GM23248 (cell line): ENCODE measurements around the gene SDR42E2. TPM values are rescaled to one million over a fixed set of nuclear protein-coding genes. Genes with fewer than 3 reads are reported as not detected.

Experiments
- DNase-seq: peaks from one replicate; pipeline ENCODE4 v3.0.0-alpha.2; 2015
- H2AFZ ChIP-seq: fragments of 200-600 bp; sonication (generic); 2 replicates; pipeline ENCODE4 v1.6.1; 2016; ENCODE audit warnings: antibody characterized with exemption
- H3F3A ChIP-seq: fragments of 200-600 bp; sonication (generic); 2 replicates; pipeline ENCODE4 v1.6.1; 2016; ENCODE audit warnings: mild to moderate bottlenecking, antibody characterized with exemption, mixed run types; ENCODE audit not compliant: insufficient read depth
- H3K27ac ChIP-seq: fragments of 200-600 bp; sonication (generic); 2 replicates; pipeline ENCODE4 v1.5.1; 2016; ENCODE audit warnings: mild to moderate bottlenecking
- H3K27me3 ChIP-seq: fragments of 200-600 bp; sonication (generic); replicated peaks from 2 replicates; pipeline ENCODE4 v1.6.1; 2016; ENCODE audit warnings: mild to moderate bottlenecking; ENCODE audit not compliant: insufficient read depth
- H3K36me3 ChIP-seq: fragments of 200-600 bp; sonication (generic); 2 replicates; pipeline ENCODE4 v1.6.1; 2016; ENCODE audit warnings: low read depth, mild to moderate bottlenecking
- H3K4me1 ChIP-seq: fragments of 200-600 bp; sonication (generic); 2 replicates; pipeline ENCODE4 v1.6.1; 2016; ENCODE audit warnings: mild to moderate bottlenecking; ENCODE audit not compliant: insufficient read depth
- H3K4me2 ChIP-seq: fragments of 200-600 bp; sonication (generic); one replicate; pipeline ENCODE4 v1.6.1; 2016; ENCODE audit warnings: mild to moderate bottlenecking; ENCODE audit not compliant: unreplicated experiment
- H3K4me3 ChIP-seq: fragments of 200-600 bp; sonication (generic); 2 replicates; pipeline ENCODE4 v1.5.1; 2016; ENCODE audit warnings: mild to moderate bottlenecking
- H3K79me2 ChIP-seq: fragments of 200-600 bp; sonication (generic); 2 replicates; pipeline ENCODE4 v1.6.1; 2016; ENCODE audit warnings: mild to moderate bottlenecking; ENCODE audit not compliant: insufficient read depth
- H3K9ac ChIP-seq: fragments of 200-600 bp; sonication (generic); 2 replicates; pipeline ENCODE4 v1.6.1; 2016; ENCODE audit warnings: mild to moderate bottlenecking
- H3K9me2 ChIP-seq: fragments of 200-600 bp; sonication (generic); 2 replicates; pipeline ENCODE4 v1.6.1; 2016; ENCODE audit warnings: mixed run types, mild to moderate bottlenecking, moderate library complexity; ENCODE audit not compliant: insufficient read depth
- H3K9me3 ChIP-seq: fragments of 200-600 bp; sonication (generic); one replicate; pipeline ENCODE4 v1.6.1; 2017; ENCODE audit warnings: low read depth
- H4K20me1 ChIP-seq: fragments of 200-600 bp; sonication (generic); 2 replicates; pipeline ENCODE4 v1.6.0; 2016; ENCODE audit not compliant: insufficient read depth
- EZH2 ChIP-seq: fragments of 200-600 bp; sonication (generic); IDR thresholded peaks from 2 replicates; pipeline ENCODE4 v1.6.1; 2018; ENCODE audit warnings: antibody characterized with exemption, mild to moderate bottlenecking; ENCODE audit not compliant: insufficient read depth, poor library complexity, severe bottlenecking
- EZH2phosphoT487 ChIP-seq: fragments of 200-600 bp; sonication (generic); IDR thresholded peaks from 2 replicates; pipeline ENCODE4 v1.6.1; 2018; ENCODE audit warnings: antibody characterized with exemption, moderate library complexity, mild to moderate bottlenecking, low read depth; ENCODE audit not compliant: insufficient read depth
- WGBS, 2 experiments: methylation state at CpG; one replicate each; pipeline ENCODE4 v1.1.6; 2015 to 2017; ENCODE audit warnings: low lambda C conversion rate in 2 of 2, low coverage in 1 of 2; ENCODE audit errors: missing lambda C conversion rate in 2 of 2; 5-methylcytosine and 5-hydroxymethylcytosine counted together
- in situ Hi-C: fragments of 300-500 bp; cut with MboI; formaldehyde crosslinking; loops from 2 replicates; pipeline ENCODE4 v1.15.0; 2020
- polyA plus RNA-seq: library from polyadenylated mRNA; unstranded; fragments of >200 nt; fragmentation: Nextera tagmentation; extraction: Ambion mirVana; gene quantifications from 2 replicates; pipeline ENCODE4 v1.2.1, GENCODE V29; 2016
- total RNA-seq: library from RNA; depleted of rRNA; stranded (reverse); fragments of >200 nt; shearing (Covaris generic); gene quantifications from 2 replicates; pipeline ENCODE4 v1.2.3, GENCODE V29; 2014

SDR42E2 gene
- total and polyA plus RNA-seq, 2 experiments from 2014 or later: not detected

GRCh38 chr16:22183335-22183734, 21.0 kb downstream of the SDR42E2 start:
- no peak overlapping the region for H3K4me3 ChIP-seq
- no peak overlapping the region for H2AFZ ChIP-seq
- in situ Hi-C loops: loop anchor here (5.0 kb wide), 1 partner anchor 181 kb away; the partner anchor contains the start of gene PDZD9
- no peaks in the 10 kb centered on the region for H3K79me2 ChIP-seq
- no peaks in the 10 kb centered on the region for H3K36me3 ChIP-seq
- DNase-seq: no peak
- no peaks in the 10 kb centered on the region for H3K4me1 ChIP-seq
- no peaks in the 10 kb centered on the region for H3F3A ChIP-seq
- no peaks in the 10 kb centered on the region for H3K9me2 ChIP-seq
- 71 to 78% methylated on average over 5 of the region's 5 CpGs for WGBS, 2 experiments
- H3K27ac ChIP-seq: no peak overlapping the region
- no peaks in the 10 kb centered on the region for H3K9me3 ChIP-seq
- TF ChIP-seq EZH2 (no peak), EZH2phosphoT487 (no peak)
- no peaks in the 10 kb centered on the region for H4K20me1 ChIP-seq
- H3K27me3 ChIP-seq: no peaks in the 10 kb centered on the region; the same call in 1 of the 2 replicates
- H3K9ac ChIP-seq: no peak overlapping the region
- no peak overlapping the region for H3K4me2 ChIP-seq

- in situ Hi-C loops: loop anchor here (5.0 kb wide), 1 partner anchor 182 kb away; the partner anchor contains the start of gene PDZD9
- 68 to 69% methylated on average over 11 of the region's 11 CpGs for whole genome bisulfite sequencing, 2 experiments
- H3K9ac ChIP-seq: no peak overlapping the region
- TF ChIP-seq EZH2phosphoT487 (no peak), EZH2 (no peak)
- H3K27ac ChIP-seq: no peak overlapping the region
- H2AFZ ChIP-seq: no peak overlapping the region
- H3K4me3 ChIP-seq: no peak overlapping the region
- H4K20me1 ChIP-seq: no peaks in the 10 kb centered on the region
- peaks cover 4% of the 10 kb centered on the region for H3F3A ChIP-seq
- no peak overlapping the region for H3K4me2 ChIP-seq
- no peaks in the 10 kb centered on the region for H3K79me2 ChIP-seq
- H3K27me3 ChIP-seq: no peaks in the 10 kb centered on the region; the same call in 1 of the 2 replicates
- 0 out of 2 replicates have a peak, but pooled peaks cover under 1% of the 10 kb centered on the region for H3K4me1 ChIP-seq
- H3K9me3 ChIP-seq: no peaks in the 10 kb centered on the region
- H3K9me2 ChIP-seq: no peaks in the 10 kb centered on the region
- H3K36me3 ChIP-seq: no peaks in the 10 kb centered on the region
- DNase-seq: no peak
Measured at GRCh38 chr16:22183901-22184614, 21.8 kb downstream of the SDR42E2 start.

GRCh38 chr16:22184615-22184968, 22.3 kb downstream of the SDR42E2 start:
- Histone ChIP-seq H3K9ac (no peak overlapping the region), H3K4me1 (peaks cover 6% of the 10 kb centered on the region; the same call in 1 of the 2 replicates), H3K9me3 (no peaks in the 10 kb centered on the region), H4K20me1 (no peaks in the 10 kb centered on the region), H3K4me2 (no peak overlapping the region), H2AFZ (no peak overlapping the region), H3K79me2 (no peaks in the 10 kb centered on the region), H3K4me3 (no peak overlapping the region), H3K27ac (no peak overlapping the region), H3K9me2 (no peaks in the 10 kb centered on the region), H3K27me3 (no peaks in the 10 kb centered on the region), H3F3A (peaks cover 9% of the 10 kb centered on the region), H3K36me3 (no peaks in the 10 kb centered on the region)
- in situ Hi-C loops: loop anchor here (5.0 kb wide), 1 partner anchor 182 kb away; the partner anchor contains the start of gene PDZD9
- TF ChIP-seq EZH2 (no peak), EZH2phosphoT487 (no peak)
- no peak for DNase-seq
- WGBS, 2 experiments: 82 to 83% methylated on average over 6 of the region's 6 CpGs

- Histone ChIP-seq H3K4me1 (peaks cover 11% of the 10 kb centered on the region; the same call in 1 of the 2 replicates), H3K9me3 (no peaks in the 10 kb centered on the region), H3K79me2 (no peaks in the 10 kb centered on the region), H3K27ac (no peak overlapping the region), H2AFZ (no peak overlapping the region), H4K20me1 (no peaks in the 10 kb centered on the region), H3K4me2 (no peak overlapping the region), H3K27me3 (no peaks in the 10 kb centered on the region), H3K36me3 (no peaks in the 10 kb centered on the region), H3K9ac (no peak overlapping the region), H3F3A (peaks cover 16% of the 10 kb centered on the region), H3K4me3 (no peak overlapping the region), H3K9me2 (no peaks in the 10 kb centered on the region)
- in situ Hi-C loops: no loop called here
- peak; percentile 11 for DNase-seq
- 77 to 85% methylated on average over 3 of the region's 3 CpGs for whole genome bisulfite sequencing, 2 experiments
- no peak for TF ChIP-seq EZH2
- no peak for TF ChIP-seq EZH2phosphoT487
Measured at GRCh38 chr16:22186517-22186916, 24.2 kb downstream of the SDR42E2 start.
